ENCODE results near the gene PHC2. TPM values are rescaled to one million over a fixed set of nuclear protein-coding genes. Genes with fewer than 3 reads are reported as not detected.

Gene PHC2
- total RNA-seq, 4 donors from 2014 or later, result 77.8 to 81.3 (median 79.5) TPM

DNA sequence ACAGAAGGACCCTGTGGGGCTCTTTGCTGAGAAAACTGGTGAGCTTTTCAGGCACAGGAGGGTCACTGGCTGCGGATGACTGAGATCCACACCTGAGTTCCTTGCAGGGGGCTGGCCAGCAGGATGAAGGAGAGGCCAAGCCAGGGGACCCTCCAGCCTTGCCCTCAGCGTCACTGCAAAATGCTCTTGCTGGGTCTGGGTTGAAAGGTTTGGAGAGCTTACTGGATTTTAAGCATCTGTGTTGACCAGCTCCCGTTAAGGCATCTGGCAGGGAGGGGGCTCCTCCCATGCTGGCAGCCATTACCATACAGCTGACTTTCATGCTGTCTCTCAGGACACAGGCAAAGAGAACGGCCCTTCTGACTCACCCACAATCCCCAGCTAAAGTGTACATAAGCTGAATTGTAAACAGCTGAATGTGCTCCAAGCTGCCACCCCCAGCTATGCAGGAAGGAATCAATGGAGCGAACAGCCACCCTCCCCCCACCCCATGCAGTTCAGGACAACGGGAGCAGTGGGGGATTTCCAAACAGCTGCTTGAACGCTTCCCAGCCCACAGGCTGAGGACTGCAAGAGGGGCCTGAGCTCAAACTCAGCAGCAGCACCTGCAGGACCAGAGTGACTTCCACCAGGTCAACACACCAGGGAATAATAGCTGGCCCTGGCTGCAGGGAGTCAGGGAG, 88.7 kb downstream of the PHC2 start:
- TF ChIP-seq EP300 (IDR thresholded peaks at IDR 0.05), result no peak
- TF ChIP-seq, protein P1, sequence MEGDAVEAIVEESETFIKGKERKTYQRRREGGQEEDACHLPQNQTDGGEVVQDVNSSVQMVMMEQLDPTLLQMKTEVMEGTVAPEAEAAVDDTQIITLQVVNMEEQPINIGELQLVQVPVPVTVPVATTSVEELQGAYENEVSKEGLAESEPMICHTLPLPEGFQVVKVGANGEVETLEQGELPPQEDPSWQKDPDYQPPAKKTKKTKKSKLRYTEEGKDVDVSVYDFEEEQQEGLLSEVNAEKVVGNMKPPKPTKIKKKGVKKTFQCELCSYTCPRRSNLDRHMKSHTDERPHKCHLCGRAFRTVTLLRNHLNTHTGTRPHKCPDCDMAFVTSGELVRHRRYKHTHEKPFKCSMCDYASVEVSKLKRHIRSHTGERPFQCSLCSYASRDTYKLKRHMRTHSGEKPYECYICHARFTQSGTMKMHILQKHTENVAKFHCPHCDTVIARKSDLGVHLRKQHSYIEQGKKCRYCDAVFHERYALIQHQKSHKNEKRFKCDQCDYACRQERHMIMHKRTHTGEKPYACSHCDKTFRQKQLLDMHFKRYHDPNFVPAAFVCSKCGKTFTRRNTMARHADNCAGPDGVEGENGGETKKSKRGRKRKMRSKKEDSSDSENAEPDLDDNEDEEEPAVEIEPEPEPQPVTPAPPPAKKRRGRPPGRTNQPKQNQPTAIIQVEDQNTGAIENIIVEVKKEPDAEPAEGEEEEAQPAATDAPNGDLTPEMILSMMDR (IDR thresholded peaks at IDR 0.05), result no peak
- TF ChIP-seq POLR2AphosphoS5 (IDR thresholded peaks at IDR 0.05), result no peak
- no peak for TF ChIP-seq POLR2A (IDR thresholded peaks at IDR 0.05)
- H3K27ac ChIP-seq, result peak overlapping the region; percentile 84
- WGBS, result 0% methylated on average over 1 of the region's 7 CpGs
- no peaks in the 10 kb centered on the region for H3K27me3 ChIP-seq
- DNase-seq (ENCODE audit: low spot score in 2 of 2), result peak in 1 of 2 donors; percentile 88
- no peaks in the 10 kb centered on the region for H3K36me3 ChIP-seq
- no peaks in the 10 kb centered on the region for H3K9me3 ChIP-seq
- H3K4me3 ChIP-seq, result peak overlapping the region; percentile 30
- H3K4me1 ChIP-seq, result peaks cover 100% of the 10 kb centered on the region

DNA sequence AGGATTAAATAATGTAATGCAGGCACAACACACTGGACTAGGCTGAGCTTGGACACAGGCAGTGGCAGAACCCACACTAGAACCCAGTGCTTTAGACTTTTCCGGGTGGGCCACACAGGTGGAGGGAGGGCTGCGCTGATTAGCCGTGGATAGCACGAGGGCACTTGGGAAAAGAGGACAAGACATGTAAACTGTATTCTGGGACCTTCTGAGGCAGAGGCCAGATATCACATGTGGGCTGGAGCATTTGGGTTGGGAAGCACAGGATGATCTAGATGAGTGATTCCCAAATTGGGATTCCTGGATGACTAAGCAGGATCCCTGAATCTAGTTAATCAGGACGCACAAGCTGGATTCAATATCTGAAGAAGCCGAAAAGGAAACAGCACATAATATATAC, 89.7 kb downstream of the PHC2 start:
- Histone ChIP-seq H3K27me3 (no peaks in the 10 kb centered on the region), H3K4me3 (peak overlapping the region; percentile 30), H3K36me3 (no peaks in the 10 kb centered on the region), H3K9me3 (no peaks in the 10 kb centered on the region), H3K4me1 (peaks cover 100% of the 10 kb centered on the region), H3K27ac (peak overlapping the region; percentile 84)
- 60% methylated on average over 6 of the region's 6 CpGs for WGBS
- TF ChIP-seq POLR2A (IDR thresholded peaks at IDR 0.05) (no peak), EP300 (IDR thresholded peaks at IDR 0.05) (no peak), POLR2AphosphoS5 (IDR thresholded peaks at IDR 0.05) (no peak)
- TF ChIP-seq, protein P1 (IDR thresholded peaks at IDR 0.05), result no peak
- DNase-seq (ENCODE audit: low spot score in 2 of 2), result no peak

DNA sequence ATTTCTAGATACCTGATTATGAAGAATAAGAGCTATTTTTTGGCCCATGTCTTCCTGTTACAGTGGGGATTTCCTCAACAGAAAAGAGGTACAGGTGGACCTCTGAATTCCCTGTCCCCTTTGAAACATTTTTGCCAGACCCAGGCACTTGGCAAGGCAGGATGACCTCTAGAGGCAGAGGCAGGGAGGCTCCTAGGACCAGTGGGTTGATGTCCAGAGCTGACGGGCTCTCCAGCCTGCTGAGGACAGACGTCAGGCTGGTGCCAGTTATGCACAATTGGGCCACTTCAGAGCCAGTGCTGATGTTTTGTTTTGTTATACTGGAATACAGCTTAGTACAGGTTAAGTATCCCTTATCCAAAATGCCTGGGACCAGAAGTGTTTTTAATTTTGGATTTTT, 91.5 kb downstream of the PHC2 start:
- peaks cover 99% of the 10 kb centered on the region for H3K4me1 ChIP-seq
- DNase-seq (ENCODE audit: low spot score in 2 of 2), result no peak

DNA sequence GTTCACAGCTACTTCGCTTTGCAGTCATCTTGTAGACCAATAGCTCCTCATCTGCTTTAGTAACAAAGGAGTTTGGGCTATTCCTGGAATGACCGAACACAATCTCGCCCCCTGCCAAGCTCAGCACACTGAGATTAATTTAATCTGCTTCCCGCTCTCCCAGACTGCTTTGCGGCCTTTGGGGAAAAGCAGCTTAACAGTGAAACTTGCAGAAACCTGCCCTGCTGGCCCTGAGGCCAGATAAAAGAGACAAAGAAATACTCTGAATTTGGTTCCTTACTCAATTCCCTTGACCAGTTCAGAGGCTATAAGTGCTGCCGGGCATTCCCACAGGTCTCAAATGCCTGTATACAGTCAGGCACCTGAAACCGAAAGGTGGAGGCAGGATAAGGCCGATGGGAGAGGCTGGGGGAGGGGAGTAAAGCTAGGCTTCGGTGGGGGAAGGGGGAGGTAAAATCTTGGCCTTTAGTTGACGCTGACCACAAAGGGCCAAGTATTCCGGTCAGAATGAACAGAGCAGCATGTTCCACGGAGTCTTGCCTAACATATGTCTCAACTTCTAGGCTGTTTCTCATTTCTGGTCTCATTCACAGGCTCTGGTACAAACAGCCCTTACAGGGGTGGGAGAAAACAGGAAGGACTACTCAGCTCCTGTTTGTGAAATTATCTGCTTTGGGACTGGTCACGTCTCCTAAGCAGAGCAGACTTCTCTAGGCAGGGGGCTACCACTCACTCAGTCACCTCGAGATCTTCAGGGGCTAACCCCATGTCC, 92.3 kb downstream of the PHC2 start:
- DNase-seq (ENCODE audit: low spot score in 2 of 2), result no peak
- Histone ChIP-seq H3K27ac (peak overlapping the region; percentile 84), H3K36me3 (no peaks in the 10 kb centered on the region), H3K27me3 (no peaks in the 10 kb centered on the region), H3K9me3 (no peaks in the 10 kb centered on the region), H3K4me1 (peaks cover 99% of the 10 kb centered on the region), H3K4me3 (peak overlapping the region; percentile 28)
- TF ChIP-seq POLR2A (IDR thresholded peaks at IDR 0.05), result peak in 1 of 2 donors; percentile 40
- peak in 2 of 3 donors; percentile 85 to 95 for TF ChIP-seq POLR2AphosphoS5 (IDR thresholded peaks at IDR 0.05)
- peak; percentile 89 for TF ChIP-seq EP300 (IDR thresholded peaks at IDR 0.05)
- TF ChIP-seq, protein P1 (IDR thresholded peaks at IDR 0.05), result no peak
- WGBS, result 27% methylated on average over 14 of the region's 14 CpGs

More for the DNA sequence above, 91.5 kb downstream of the PHC2 start:
- H3K9me3 ChIP-seq, result no peaks in the 10 kb centered on the region
- WGBS, result 87% methylated on average over 2 of the region's 2 CpGs
- TF ChIP-seq, protein P1 (IDR thresholded peaks at IDR 0.05), result no peak
- TF ChIP-seq EP300 (IDR thresholded peaks at IDR 0.05), result no peak
- no peak for TF ChIP-seq POLR2AphosphoS5 (IDR thresholded peaks at IDR 0.05)
- TF ChIP-seq POLR2A (IDR thresholded peaks at IDR 0.05), result no peak
- H3K27me3 ChIP-seq, result no peaks in the 10 kb centered on the region
- peak overlapping the region; percentile 1 for H3K4me3 ChIP-seq
- peak overlapping the region; percentile 84 for H3K27ac ChIP-seq
- H3K36me3 ChIP-seq, result no peaks in the 10 kb centered on the region

DNA sequence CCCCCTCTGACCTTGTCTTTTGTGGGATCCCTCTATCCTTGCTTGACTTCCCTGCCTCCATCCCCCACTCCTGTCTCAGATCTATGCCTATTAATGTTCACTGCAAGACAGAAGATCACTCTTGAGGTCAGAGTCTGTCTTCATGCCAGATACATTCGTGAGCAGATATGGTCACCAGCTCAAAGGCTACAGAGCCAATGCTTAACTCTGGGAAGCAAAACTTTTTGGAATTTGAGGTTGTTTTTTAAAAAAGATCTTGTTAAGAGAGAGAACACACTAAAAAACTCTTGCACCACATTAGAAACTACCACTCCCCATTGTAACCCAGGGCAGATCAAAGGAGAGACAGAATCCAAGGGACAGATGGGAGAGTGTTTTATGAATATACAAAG, 92.9 kb downstream of the PHC2 start:
- 23% methylated on average over 1 of the region's 1 CpG for WGBS
- Histone ChIP-seq H3K4me3 (peak overlapping the region; percentile 28), H3K9me3 (no peaks in the 10 kb centered on the region), H3K4me1 (peaks cover 99% of the 10 kb centered on the region), H3K27ac (peak overlapping the region; percentile 84), H3K36me3 (peaks cover 3% of the 10 kb centered on the region), H3K27me3 (no peaks in the 10 kb centered on the region)
- TF ChIP-seq EP300 (IDR thresholded peaks at IDR 0.05) (no peak), POLR2A (IDR thresholded peaks at IDR 0.05) (no peak), POLR2AphosphoS5 (IDR thresholded peaks at IDR 0.05) (no peak)
- TF ChIP-seq, protein P1 (IDR thresholded peaks at IDR 0.05), result no peak
- DNase-seq (ENCODE audit: low spot score in 2 of 2), result no peak
